Natural killer cell (primary cell): ENCODE measurements around the gene KIAA0232. TPM values are rescaled to one million over a fixed set of nuclear protein-coding genes. Genes with fewer than 3 reads are reported as not detected.
A peak's percentile ranks its signal among the peaks of the same experiment; 100 is the strongest.

Experiments used
- ATAC-seq, 3 donors: fragments of 150-1000 bp in 2 of 3; fragments of 200-7000 bp in 1 of 3; cut with Tn5 transposase; 1 replicate in 1 of 3; 2 replicates in 2 of 3; pipeline ENCODE4 v1.10.0; 2021; ENCODE audit warnings: mild to moderate bottlenecking in 2 of 3, moderate library complexity in 2 of 3
- DNase-seq, 2 donors: peaks; one replicate each; pipeline versions ENCODE4 v3.0.0 to v3.0.0-alpha.2; 2013 to 2021; ENCODE audit warnings: mixed read lengths in 1 of 2
- H3K27ac ChIP-seq: one replicate; pipeline ENCODE4 v1.5.1; 2013; ENCODE audit warnings: mild to moderate bottlenecking, low read length
- H3K27me3 ChIP-seq: one replicate; pipeline ENCODE4 v1.6.1; 2013; ENCODE audit warnings: low read length; ENCODE audit not compliant: control insufficient read depth, insufficient read depth
- H3K36me3 ChIP-seq: one replicate; pipeline ENCODE4 v1.6.1; 2013; ENCODE audit warnings: low read length; ENCODE audit not compliant: control insufficient read depth, insufficient read depth
- H3K4me1 ChIP-seq: one replicate; pipeline ENCODE4 v1.6.1; 2013; ENCODE audit warnings: low read length; ENCODE audit not compliant: control insufficient read depth, insufficient read depth
- H3K4me3 ChIP-seq: one replicate; pipeline ENCODE4 v1.5.1; 2013; ENCODE audit warnings: low read length
- H3K9me3 ChIP-seq: one replicate; pipeline ENCODE4 v1.6.1; 2013; ENCODE audit warnings: low read length; ENCODE audit not compliant: control insufficient read depth, insufficient read depth
- H3K27ac Mint-ChIP-seq, 2 donors: one replicate each; pipeline ENCODE4 v1.8.0; 2022; ENCODE audit warnings: mild to moderate bottlenecking in 2 of 2, mixed read lengths in 2 of 2, moderate library complexity in 1 of 2
- H3K27me3 Mint-ChIP-seq, 2 donors: one replicate each; pipeline ENCODE4 v1.8.0; 2022; ENCODE audit warnings: low read depth in 2 of 2, mixed read lengths in 2 of 2
- H3K36me3 Mint-ChIP-seq: one replicate; pipeline ENCODE4 v1.8.0; 2022; ENCODE audit warnings: mixed read lengths
- H3K4me1 Mint-ChIP-seq, 2 donors: one replicate each; pipeline ENCODE4 v1.8.0; 2022; ENCODE audit warnings: mixed read lengths in 2 of 2
- H3K4me3 Mint-ChIP-seq: one replicate; pipeline ENCODE4 v1.8.0; 2022; ENCODE audit warnings: mild to moderate bottlenecking, moderate library complexity, mixed read lengths
- H3K9me3 Mint-ChIP-seq, 2 donors: one replicate each; pipeline ENCODE4 v1.8.0; 2022; ENCODE audit warnings: mixed read lengths in 2 of 2
- CTCF ChIP-seq: fragments of 200-600 bp; IDR thresholded peaks from one replicate; pipeline ENCODE4 v1.8.0; 2022; ENCODE audit warnings: antibody characterized with exemption
- WGBS: methylation state at CpG from one replicate; pipeline ENCODE4 v1.1.7; 2013; ENCODE audit warnings: missing lambda C conversion rate; ENCODE audit not compliant: insufficient coverage; 5-methylcytosine and 5-hydroxymethylcytosine counted together
- intact Hi-C: fragments of 100-400 bp; cut with micrococcal nuclease; formaldehyde crosslinking; loops from one replicate; pipeline ENCODE4 v1.14.2; 2022
- total RNA-seq, 4 donors: library from RNA; stranded (reverse); fragments of 120-200 nt in 1 of 4; gene quantifications; one replicate each; pipeline versions ENCODE4 v1.2.3 to v1.2.4, GENCODE V29; 2013 to 2022

The KIAA0232 gene
- total RNA-seq, 3 donors from 2014 or later (not counting 1 experiment from before 2014, with no cell fraction given), result 24.7 to 30.3 (median 28.6) TPM

- no peak overlapping the region for H3K4me3 Mint-ChIP-seq
- peak overlapping the region in 1 of 2 donors; percentile 74 for H3K27ac Mint-ChIP-seq
- WGBS, result 92% methylated on average over 10 of the region's 10 CpGs
- no peaks in the 10 kb centered on the region for H3K9me3 Mint-ChIP-seq
- intact Hi-C loops, result no loop called here
- peaks cover 5 to 28% of the 10 kb centered on the region in 2 donors for H3K4me1 Mint-ChIP-seq
- H3K9me3 ChIP-seq, result no peaks in the 10 kb centered on the region
- H3K27me3 ChIP-seq, result no peaks in the 10 kb centered on the region
- H3K36me3 Mint-ChIP-seq, result no peaks in the 10 kb centered on the region
- H3K27ac ChIP-seq, result no peak overlapping the region
- H3K4me3 ChIP-seq, result no peak overlapping the region
- H3K36me3 ChIP-seq, result peaks cover 13% of the 10 kb centered on the region
- ATAC-seq, result no peak
- no peak for DNase-seq
- no peaks in the 10 kb centered on the region for H3K27me3 Mint-ChIP-seq
- TF ChIP-seq CTCF, result no peak
- peaks cover 28% of the 10 kb centered on the region for H3K4me1 ChIP-seq
These were observed 104.4 kb downstream of the KIAA0232 start for GRCh38 chr4:6886886-6887285.

GRCh38 chr4:6887591-6888371 lies 105.3 kb downstream of the KIAA0232 start:
- Histone ChIP-seq H3K27me3 (no peaks in the 10 kb centered on the region), H3K9me3 (no peaks in the 10 kb centered on the region), H3K27ac (no peak overlapping the region), H3K4me1 (peaks cover 37% of the 10 kb centered on the region), H3K36me3 (peaks cover 10% of the 10 kb centered on the region), H3K4me3 (no peak overlapping the region)
- Mint-ChIP-seq H3K4me1 (peaks cover 14 to 37% of the 10 kb centered on the region in 2 donors), H3K27ac (peak overlapping the region in 1 of 2 donors; percentile 74), H3K4me3 (no peak overlapping the region), H3K36me3 (no peaks in the 10 kb centered on the region), H3K9me3 (no peaks in the 10 kb centered on the region), H3K27me3 (no peaks in the 10 kb centered on the region)
- ATAC-seq (no peak), DNase-seq (no peak)
- intact Hi-C loops, result no loop called here
- TF ChIP-seq CTCF, result no peak
- WGBS, result 49% methylated on average over 21 of the region's 21 CpGs

- 91% methylated on average over 15 of the region's 15 CpGs for WGBS
- Mint-ChIP-seq H3K36me3 (no peaks in the 10 kb centered on the region), H3K27ac (no peak overlapping the region), H3K4me3 (no peak overlapping the region), H3K4me1 (peaks cover 19 to 43% of the 10 kb centered on the region in 2 donors), H3K9me3 (no peaks in the 10 kb centered on the region), H3K27me3 (no peaks in the 10 kb centered on the region)
- H3K4me1 ChIP-seq, result peaks cover 45% of the 10 kb centered on the region
- H3K27ac ChIP-seq, result no peak overlapping the region
- no peak for DNase-seq
- ATAC-seq, result no peak
- H3K9me3 ChIP-seq, result no peaks in the 10 kb centered on the region
- H3K4me3 ChIP-seq, result no peak overlapping the region
- peaks cover 3% of the 10 kb centered on the region for H3K36me3 ChIP-seq
- intact Hi-C loops, result no loop called here
- TF ChIP-seq CTCF, result no peak
- no peaks in the 10 kb centered on the region for H3K27me3 ChIP-seq
These were observed 106.1 kb downstream of the KIAA0232 start for GRCh38 chr4:6888506-6889071.
